ENCODE data around the gene CNTNAP1. TPM values are rescaled to one million over a fixed set of nuclear protein-coding genes. Genes with fewer than 3 reads are reported as not detected.

Gene CNTNAP1
- 16.0 and 16.4 TPM in 2 replicates for total RNA-seq

DNA sequence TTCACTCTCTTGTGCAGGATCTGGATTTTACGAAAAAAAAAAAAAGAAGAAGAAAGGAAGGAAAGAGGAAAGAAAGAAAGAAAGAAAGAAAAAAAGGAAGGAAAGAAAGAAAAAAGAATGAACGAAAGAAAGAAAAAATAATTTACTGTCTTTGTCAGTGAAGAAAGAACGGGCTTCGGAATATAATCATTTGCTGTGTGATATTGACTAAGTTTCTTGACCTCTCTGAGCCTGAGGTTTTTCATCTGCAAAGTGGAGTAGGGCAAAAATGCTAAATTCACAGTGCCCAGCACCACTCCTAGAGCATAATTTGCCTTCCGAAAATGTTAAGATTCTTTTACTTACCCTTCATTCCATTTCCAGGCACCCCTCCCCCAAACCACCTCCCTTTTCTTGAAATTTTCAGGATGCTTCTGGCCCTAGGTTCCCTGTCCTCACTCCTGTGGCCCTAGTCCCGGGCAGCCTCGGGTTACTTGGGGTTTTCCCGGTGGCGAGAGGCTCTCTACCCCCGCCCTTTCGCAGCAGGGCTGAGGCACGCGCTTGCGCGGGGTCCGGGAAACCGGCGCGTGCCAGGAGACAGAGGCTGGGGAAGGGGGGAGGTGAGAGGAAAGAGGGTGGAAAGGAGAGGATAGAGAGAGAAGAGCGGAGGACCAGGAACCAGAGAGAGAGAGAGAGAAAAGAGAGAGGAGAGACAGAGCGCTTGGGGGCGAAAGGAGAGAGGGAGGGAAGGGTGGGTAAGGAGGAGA lies at the start of gene CNTNAP1:
CNTNAP1 (plus strand) TSS at position 556 of the 746 bp plus-strand sequence. CDS start 299 bp downstream, outside the sequence.

DNA sequence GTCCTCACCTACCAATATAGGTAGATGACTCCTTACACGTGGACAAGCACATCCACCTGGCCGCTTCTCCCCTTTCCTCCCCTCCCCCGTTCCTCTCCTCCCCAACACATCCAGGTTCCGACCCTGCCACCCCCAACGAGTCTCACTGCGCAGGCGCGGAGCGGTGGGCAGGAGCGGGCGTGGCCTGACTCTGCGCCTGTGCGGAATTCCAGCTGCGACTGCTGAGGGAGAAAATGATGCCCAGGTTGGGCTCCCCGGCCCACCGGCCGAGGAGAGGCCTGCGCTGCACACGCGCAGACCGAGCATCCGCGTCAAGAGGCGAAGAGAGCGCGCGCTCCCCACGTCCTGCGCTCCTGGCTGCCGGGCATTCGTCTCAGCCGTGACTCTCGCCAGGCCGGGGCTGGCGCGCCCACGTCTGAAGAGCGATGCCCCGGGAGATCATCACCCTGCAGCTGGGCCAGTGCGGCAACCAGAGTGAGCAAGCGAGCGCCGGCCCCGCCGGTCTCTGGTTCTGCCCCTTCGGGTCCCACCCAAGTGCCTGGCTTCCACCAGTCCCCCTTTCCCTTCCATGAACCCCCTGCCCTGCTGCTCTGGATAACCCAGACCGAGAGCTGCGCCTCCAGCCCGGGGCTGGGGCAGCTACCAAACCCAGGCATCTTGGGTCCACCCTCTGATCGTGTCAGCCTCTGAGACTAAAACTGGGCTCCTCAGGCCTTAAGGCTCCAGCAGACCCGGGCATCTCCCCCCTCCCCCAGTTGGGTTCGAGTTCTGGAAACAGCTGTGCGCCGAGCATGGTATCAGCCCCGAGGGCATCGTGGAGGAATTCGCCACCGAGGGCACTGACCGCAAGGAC lies 23.0 kb upstream of the CNTNAP1 start, which contains the start of gene TUBG2:
TUBG2 (plus strand) TSS at position 206 of the 853 bp plus-strand sequence; CDS start at position 426, 220 bp downstream.

DNA sequence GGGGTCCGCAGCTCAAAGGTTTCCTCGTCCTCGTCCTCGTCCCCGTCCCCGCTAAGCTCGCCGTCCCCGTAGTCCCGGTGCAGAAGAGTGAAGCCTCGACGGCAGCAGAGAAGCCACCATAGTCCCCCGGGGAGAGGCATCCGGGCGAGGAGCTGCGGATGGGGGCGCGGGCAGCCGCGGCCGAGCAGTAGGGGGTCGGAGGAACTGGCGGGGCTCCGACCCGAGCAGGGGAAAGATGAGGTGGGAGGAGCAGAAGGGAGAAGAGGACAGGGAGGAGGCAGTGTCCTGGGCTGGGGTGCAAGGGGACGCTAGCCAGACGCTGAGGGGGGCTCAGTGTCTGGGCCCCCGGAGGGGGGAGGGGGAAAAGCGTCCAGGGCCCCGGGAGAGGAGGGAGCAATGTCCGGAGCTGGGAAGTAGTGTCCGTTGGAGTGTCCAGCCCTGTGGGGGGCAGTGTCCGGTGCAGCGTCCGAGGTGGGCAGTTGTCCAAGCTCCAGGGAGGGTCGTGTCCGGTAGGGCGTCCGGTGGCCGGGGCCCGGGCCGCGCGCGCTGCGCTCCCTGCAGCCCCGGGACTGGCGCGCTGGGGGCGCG lies 5.8 kb upstream of the CNTNAP1 start, which contains the start of gene PLEKHH3:
PLEKHH3 (minus strand) TSS at position 571 of the 588 bp plus-strand sequence; CDS start at position 140, 431 bp downstream.

DNA sequence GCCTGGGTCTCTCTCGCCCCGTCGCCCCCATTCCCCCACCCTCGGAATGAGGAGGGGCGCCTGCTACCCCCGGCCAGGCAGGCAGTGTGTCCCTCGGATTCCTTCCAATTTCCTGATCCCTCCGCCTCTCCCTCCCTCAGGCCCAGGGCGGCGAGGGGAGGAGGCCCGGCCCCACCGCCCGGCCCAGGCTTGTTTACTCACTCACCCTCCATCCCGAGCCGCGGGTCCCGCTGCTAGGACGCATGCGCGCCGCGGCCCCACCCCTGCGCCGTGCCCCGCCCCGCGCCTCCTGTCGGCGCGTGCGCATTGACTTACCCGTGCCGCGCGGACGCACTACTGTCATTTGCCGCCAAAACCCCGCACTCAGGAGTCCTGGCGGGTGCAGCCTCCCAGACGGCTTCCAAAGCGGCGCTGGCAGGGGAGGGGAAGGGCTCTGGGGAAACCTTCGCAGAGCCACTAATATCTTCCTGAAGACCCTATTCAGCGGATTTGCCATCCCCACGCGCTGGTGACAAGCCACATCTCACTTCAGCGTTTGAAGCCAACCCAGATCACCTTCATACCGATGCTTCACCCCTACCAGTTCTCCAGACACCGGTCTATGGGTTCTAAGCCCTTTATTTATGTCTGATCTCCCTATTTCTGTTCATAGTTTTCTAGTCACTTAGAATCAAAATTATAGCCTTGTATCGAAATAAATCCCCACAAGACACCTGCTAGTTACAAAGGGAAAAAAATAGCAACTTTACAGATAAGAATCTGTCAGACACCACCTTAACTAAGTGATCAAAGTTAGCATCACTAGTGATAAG lies 62.7 kb downstream of the CNTNAP1 start, which contains the start of gene EZH1:
EZH1 (minus strand) TSS at position 235 of the 812 bp plus-strand sequence. CDS start 16,099 bp downstream, outside the sequence.

Other genes starting within 250 kb of the CNTNAP1 start
- 15.8 and 19.6 TPM in 2 replicates for gene ATP6V0A1, start 223.7 kb upstream of the CNTNAP1 start, total RNA-seq
- 31.4 and 37.3 TPM in 2 replicates for gene NAGLU, start 146.3 kb upstream of the CNTNAP1 start, total RNA-seq
- gene HSD17B1, start 129.6 kb upstream of the CNTNAP1 start, total RNA-seq: 0.84 and 1.3 TPM in 2 replicates
- 43.4 and 44.7 TPM in 2 replicates for gene COASY, start 120.4 kb upstream of the CNTNAP1 start, total RNA-seq
- gene MLX, start 115.4 kb upstream of the CNTNAP1 start, total RNA-seq: 40.9 and 41.5 TPM in 2 replicates
- gene PSMC3IP, start 104.8 kb upstream of the CNTNAP1 start, total RNA-seq: 14.6 and 17.0 TPM in 2 replicates
- gene RETREG3, start 73.2 kb upstream of the CNTNAP1 start, total RNA-seq: 33.3 and 38.8 TPM in 2 replicates
- 119 and 128 TPM in 2 replicates for gene TUBG1, start 72.8 kb upstream of the CNTNAP1 start, total RNA-seq
- 8.5 and 11.8 TPM in 2 replicates for gene TUBG2, start 23.2 kb upstream of the CNTNAP1 start, total RNA-seq
- 18.4 and 24.0 TPM in 2 replicates for gene PLEKHH3, start 5.5 kb upstream of the CNTNAP1 start, total RNA-seq
- gene CCR10, start 688 bp upstream of the CNTNAP1 start, total RNA-seq: 4.3 and 4.7 TPM in 2 replicates
- 8.2 and 9.4 TPM in 2 replicates for gene EZH1, start 62.5 kb downstream of the CNTNAP1 start, total RNA-seq
- 0.59 and 1.5 TPM in 2 replicates for gene RAMP2, start 78.7 kb downstream of the CNTNAP1 start, total RNA-seq
- 96.5 and 96.9 TPM in 2 replicates for gene VPS25, start 90.9 kb downstream of the CNTNAP1 start, total RNA-seq
- gene WNK4, start 98.1 kb downstream of the CNTNAP1 start, total RNA-seq: 0.74 and 1.7 TPM in 2 replicates
- gene COA3, start 116.2 kb downstream of the CNTNAP1 start, total RNA-seq: 90.8 and 94.0 TPM in 2 replicates
- not detected in 2 replicates for gene CNTD1, start 116.3 kb downstream of the CNTNAP1 start, total RNA-seq
- gene BECN1, start 141.8 kb downstream of the CNTNAP1 start, total RNA-seq: 76.7 and 87.3 TPM in 2 replicates
- 96.9 and 104 TPM in 2 replicates for gene PSME3, start 150.9 kb downstream of the CNTNAP1 start, total RNA-seq
- gene AOC2, start 162.0 kb downstream of the CNTNAP1 start, total RNA-seq: 0.34 and 0.74 TPM in 2 replicates
- under 0.01 and 0.15 TPM in 2 replicates for gene AOC3, start 168.7 kb downstream of the CNTNAP1 start, total RNA-seq
- not detected in 2 replicates for gene G6PC1, start 218.3 kb downstream of the CNTNAP1 start, total RNA-seq

All from bronchus fibroblast of lung (primary cell).